HG03097 (cell line): ENCODE results near the gene CHST12.

Source experiments
- ATAC-seq: cut with Tn5 transposase; IDR thresholded peaks from one replicate; pipeline ENCODE4 v1.9.1; 2021; ENCODE audit not compliant: unreplicated experiment, low FRiP score

CHST12 gene

GRCh38 chr7:2433713-2434550 is 30.5 kb downstream of the CHST12 start:
- ATAC-seq = no peak

GRCh38 chr7:2435146-2435545 is 31.7 kb downstream of the CHST12 start:
- ATAC-seq = no peak

- no peak for ATAC-seq
Observed at GRCh38 chr7:2436341-2437104, 33.1 kb downstream of the CHST12 start.

GRCh38 chr7:2437136-2437535 is 33.7 kb downstream of the CHST12 start:
- ATAC-seq = no peak

- ATAC-seq = no peak
Observed at GRCh38 chr7:2437537-2438148, 34.2 kb downstream of the CHST12 start.

GRCh38 chr7:2438186-2438585 is 34.8 kb downstream of the CHST12 start:
- ATAC-seq = no peak

- ATAC-seq = no peak
Observed at GRCh38 chr7:2438775-2439174, 35.4 kb downstream of the CHST12 start.

- no peak for ATAC-seq
Observed at GRCh38 chr7:2440608-2441245, 37.3 kb downstream of the CHST12 start.

GRCh38 chr7:2441430-2442058 is 38.1 kb downstream of the CHST12 start:
- ATAC-seq = no peak

- ATAC-seq = no peak
Observed at GRCh38 chr7:2443491-2443890, 40.1 kb downstream of the CHST12 start.

- ATAC-seq = no peak
Observed at GRCh38 chr7:2444476-2444875, 41.1 kb downstream of the CHST12 start.

GRCh38 chr7:2445047-2445446 is 41.6 kb downstream of the CHST12 start:
- no peak for ATAC-seq

- no peak for ATAC-seq
Observed at GRCh38 chr7:2445898-2446555, 42.6 kb downstream of the CHST12 start.

GRCh38 chr7:2446676-2447075 is 43.3 kb downstream of the CHST12 start:
- no peak for ATAC-seq

- no peak for ATAC-seq
Observed at GRCh38 chr7:2450198-2451107, 47.0 kb downstream of the CHST12 start.

- ATAC-seq = peak; percentile 66
Observed at GRCh38 chr7:2451171-2452073, 48.0 kb downstream of the CHST12 start.

GRCh38 chr7:2452074-2452507 is 48.7 kb downstream of the CHST12 start:
- no peak for ATAC-seq
